ENCODE results near the gene RASEF. TPM values are rescaled to one million over a fixed set of nuclear protein-coding genes. Genes with fewer than 3 reads are reported as not detected.

The RASEF gene
- total RNA-seq, 2 donors from 2014 or later = 36.4 to 125 TPM

GRCh38 chr9:83019246-83019645 is 43.7 kb downstream of the RASEF start:
- Histone ChIP-seq H3K36me3 (peaks cover 0 to 2% of the 10 kb centered on the region in 2 donors), H3K27me3 (replicated peaks; ENCODE audit: insufficient read depth) (no peaks in the 10 kb centered on the region), H3K4me3 (no peak overlapping the region), H3K4me1 (replicated peaks) (no peaks in the 10 kb centered on the region), H3K27ac (no peak overlapping the region), H3K9me3 (no peaks in the 10 kb centered on the region)
- intact Hi-C loops (cut with DNase I) = no loop called here
- DNase-seq (ENCODE audit: low spot score) = no peak
- 95% methylated on average over 2 of the region's 2 CpGs for WGBS
- TF ChIP-seq POLR2A (IDR thresholded peaks at IDR 0.05) (no peak), POLR2AphosphoS5 (IDR thresholded peaks at IDR 0.05) (no peak)
- TF ChIP-seq, protein P1, sequence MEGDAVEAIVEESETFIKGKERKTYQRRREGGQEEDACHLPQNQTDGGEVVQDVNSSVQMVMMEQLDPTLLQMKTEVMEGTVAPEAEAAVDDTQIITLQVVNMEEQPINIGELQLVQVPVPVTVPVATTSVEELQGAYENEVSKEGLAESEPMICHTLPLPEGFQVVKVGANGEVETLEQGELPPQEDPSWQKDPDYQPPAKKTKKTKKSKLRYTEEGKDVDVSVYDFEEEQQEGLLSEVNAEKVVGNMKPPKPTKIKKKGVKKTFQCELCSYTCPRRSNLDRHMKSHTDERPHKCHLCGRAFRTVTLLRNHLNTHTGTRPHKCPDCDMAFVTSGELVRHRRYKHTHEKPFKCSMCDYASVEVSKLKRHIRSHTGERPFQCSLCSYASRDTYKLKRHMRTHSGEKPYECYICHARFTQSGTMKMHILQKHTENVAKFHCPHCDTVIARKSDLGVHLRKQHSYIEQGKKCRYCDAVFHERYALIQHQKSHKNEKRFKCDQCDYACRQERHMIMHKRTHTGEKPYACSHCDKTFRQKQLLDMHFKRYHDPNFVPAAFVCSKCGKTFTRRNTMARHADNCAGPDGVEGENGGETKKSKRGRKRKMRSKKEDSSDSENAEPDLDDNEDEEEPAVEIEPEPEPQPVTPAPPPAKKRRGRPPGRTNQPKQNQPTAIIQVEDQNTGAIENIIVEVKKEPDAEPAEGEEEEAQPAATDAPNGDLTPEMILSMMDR (IDR thresholded peaks at IDR 0.05) = no peak

GRCh38 chr9:83015897-83016296 is 47.0 kb downstream of the RASEF start:
- WGBS = 92% methylated on average over 2 of the region's 2 CpGs
- Histone ChIP-seq H3K27me3 (replicated peaks; ENCODE audit: insufficient read depth) (no peaks in the 10 kb centered on the region), H3K36me3 (peaks cover 0 to 2% of the 10 kb centered on the region in 2 donors), H3K27ac (no peak overlapping the region), H3K4me3 (no peak overlapping the region), H3K9me3 (no peaks in the 10 kb centered on the region), H3K4me1 (replicated peaks) (no peaks in the 10 kb centered on the region)
- no peak for DNase-seq (ENCODE audit: low spot score)
- TF ChIP-seq POLR2A (IDR thresholded peaks at IDR 0.05) (no peak), POLR2AphosphoS5 (IDR thresholded peaks at IDR 0.05) (no peak)
- TF ChIP-seq, protein P1 (IDR thresholded peaks at IDR 0.05) = no peak
- intact Hi-C loops (cut with DNase I) = no loop called here

DNA sequence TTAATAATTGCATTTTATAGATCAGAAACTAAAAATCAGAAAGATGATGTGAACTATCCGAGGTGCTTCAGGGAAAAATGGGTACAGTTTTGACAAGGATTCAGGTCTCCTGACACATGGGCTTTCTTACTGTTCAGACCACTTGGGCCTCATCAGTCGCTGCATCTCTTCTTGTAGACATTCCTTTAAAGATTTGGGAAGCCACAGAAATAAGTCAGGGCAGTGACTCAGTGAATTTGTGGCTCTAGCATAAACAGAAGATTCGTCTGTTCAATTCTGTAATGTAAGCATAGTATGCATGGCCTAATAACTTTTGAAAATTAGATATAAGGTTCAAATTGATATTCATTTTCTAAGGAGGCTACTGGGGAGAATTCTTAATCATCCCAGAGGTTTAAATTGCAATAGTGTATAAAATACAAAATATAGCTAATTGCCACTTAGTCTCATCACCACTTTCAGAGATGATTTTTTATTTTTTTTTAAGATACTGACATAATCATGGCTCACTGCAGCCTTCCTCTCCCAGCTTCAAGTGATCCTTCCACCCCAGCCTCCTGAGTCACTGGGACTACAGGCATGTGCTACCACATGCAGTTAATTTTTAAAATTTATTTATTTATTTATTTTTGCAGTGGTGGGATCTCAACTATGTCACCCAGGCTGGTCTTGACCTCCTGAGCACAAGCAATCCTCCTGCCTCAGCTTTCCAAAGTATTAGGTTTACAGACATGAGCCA is 48.9 kb downstream of the RASEF start:
- WGBS = 89% methylated on average over 3 of the region's 3 CpGs
- Histone ChIP-seq H3K36me3 (peaks cover 0 to 2% of the 10 kb centered on the region in 2 donors), H3K27ac (no peak overlapping the region), H3K27me3 (replicated peaks; ENCODE audit: insufficient read depth) (no peaks in the 10 kb centered on the region), H3K9me3 (no peaks in the 10 kb centered on the region), H3K4me3 (no peak overlapping the region), H3K4me1 (replicated peaks) (no peaks in the 10 kb centered on the region)
- no peak for TF ChIP-seq POLR2A (IDR thresholded peaks at IDR 0.05)
- TF ChIP-seq POLR2AphosphoS5 (IDR thresholded peaks at IDR 0.05) = no peak
- TF ChIP-seq, protein P1 (IDR thresholded peaks at IDR 0.05) = no peak
- intact Hi-C loops (cut with DNase I) = no loop called here
- DNase-seq (ENCODE audit: low spot score) = no peak

DNA sequence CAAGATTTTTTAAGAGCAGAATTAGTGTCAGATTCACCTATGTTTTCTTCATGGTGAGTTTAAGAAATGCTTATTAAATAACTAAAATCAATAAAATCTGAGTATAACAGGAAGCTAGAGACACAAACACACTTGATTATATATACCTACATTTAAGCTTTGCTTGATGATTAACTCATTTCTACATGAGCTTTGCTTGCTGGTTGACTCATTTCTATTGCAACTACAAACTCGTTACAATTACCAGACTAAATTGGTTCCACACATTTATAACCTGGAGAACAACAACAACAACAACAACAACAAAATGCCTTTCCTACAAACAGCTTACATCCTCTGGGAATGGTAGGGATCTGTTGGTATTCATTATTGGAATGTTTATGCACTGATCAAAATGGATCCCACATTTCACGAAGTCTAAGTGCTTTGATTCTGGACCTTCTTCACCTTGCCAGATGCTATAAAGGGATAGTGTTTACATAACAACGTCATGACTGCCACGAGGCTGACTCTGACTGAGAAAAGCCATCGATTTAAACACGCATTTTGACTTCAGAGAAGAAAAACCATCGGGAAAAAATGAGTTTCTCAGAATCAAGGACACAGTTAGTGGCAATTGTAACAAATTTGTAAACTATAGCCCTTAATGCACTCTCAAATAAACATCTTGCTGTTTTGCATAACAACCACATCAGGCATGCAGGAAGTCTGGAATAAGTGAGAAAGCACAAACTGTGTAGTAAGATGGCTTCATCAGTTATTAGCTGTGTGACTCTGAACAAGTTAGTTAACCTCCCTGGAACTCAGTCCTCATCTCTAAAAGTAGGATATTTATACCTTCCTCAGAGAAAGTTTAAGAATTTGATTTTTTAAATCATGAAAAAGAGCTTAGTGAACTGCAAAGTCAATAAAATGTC is 49.8 kb downstream of the RASEF start:
- TF ChIP-seq, protein P1 (IDR thresholded peaks at IDR 0.05) = no peak
- TF ChIP-seq POLR2A (IDR thresholded peaks at IDR 0.05) (no peak), POLR2AphosphoS5 (IDR thresholded peaks at IDR 0.05) (no peak)
- intact Hi-C loops (cut with DNase I) = no loop called here
- no peak for DNase-seq (ENCODE audit: low spot score)
- Histone ChIP-seq H3K4me1 (replicated peaks) (no peaks in the 10 kb centered on the region), H3K9me3 (no peaks in the 10 kb centered on the region), H3K36me3 (peaks cover 0 to 2% of the 10 kb centered on the region in 2 donors), H3K27me3 (replicated peaks; ENCODE audit: insufficient read depth) (no peaks in the 10 kb centered on the region), H3K27ac (no peak overlapping the region), H3K4me3 (no peak overlapping the region)
- WGBS = 36% methylated on average over 7 of the region's 7 CpGs

All from prostate gland (tissue), 2 donors.